ENCODE measurements around the gene RMC1.

DNA sequence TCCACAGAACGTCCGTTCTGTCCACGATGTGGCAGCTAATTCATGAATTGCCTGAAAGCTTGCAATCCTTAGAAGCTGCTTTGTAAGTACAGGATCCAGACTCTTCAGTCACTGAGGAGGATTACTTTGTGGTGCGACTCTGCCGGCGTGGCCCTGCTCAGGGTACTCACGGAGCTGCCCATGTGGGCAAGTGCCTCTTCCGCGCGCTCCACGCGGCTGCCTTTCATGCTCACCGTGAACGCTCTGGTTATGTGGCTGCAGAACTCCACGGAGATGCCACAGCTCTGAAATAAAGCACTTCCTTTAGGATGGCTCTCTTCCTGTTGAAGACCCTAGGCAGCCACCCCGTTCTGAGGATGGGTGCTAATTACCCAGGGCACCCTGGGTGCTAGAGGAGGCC, 31.0 kb downstream of the RMC1 start:
- TF ChIP-seq SUZ12 (IDR thresholded peaks at IDR 0.05) (no peak), FOXK2 (IDR thresholded peaks at IDR 0.05) (no peak), TARDBP (IDR thresholded peaks at IDR 0.05) (no peak), BHLHE40 (IDR thresholded peaks at IDR 0.05; ENCODE audit: borderline replicate concordance) (no peak), ELF4 (IDR thresholded peaks at IDR 0.05) (no peak), FOXM1 (IDR thresholded peaks at IDR 0.05; ENCODE audit: borderline replicate concordance) (no peak), CTBP1 (IDR thresholded peaks at IDR 0.05; ENCODE audit: borderline replicate concordance) (no peak), NFRKB (IDR thresholded peaks at IDR 0.05) (no peak), SP1 (IDR thresholded peaks at IDR 0.05) (no peak), FOXA1 (IDR thresholded peaks at IDR 0.05) (no peak)
- TF ChIP-seq, protein P1, sequence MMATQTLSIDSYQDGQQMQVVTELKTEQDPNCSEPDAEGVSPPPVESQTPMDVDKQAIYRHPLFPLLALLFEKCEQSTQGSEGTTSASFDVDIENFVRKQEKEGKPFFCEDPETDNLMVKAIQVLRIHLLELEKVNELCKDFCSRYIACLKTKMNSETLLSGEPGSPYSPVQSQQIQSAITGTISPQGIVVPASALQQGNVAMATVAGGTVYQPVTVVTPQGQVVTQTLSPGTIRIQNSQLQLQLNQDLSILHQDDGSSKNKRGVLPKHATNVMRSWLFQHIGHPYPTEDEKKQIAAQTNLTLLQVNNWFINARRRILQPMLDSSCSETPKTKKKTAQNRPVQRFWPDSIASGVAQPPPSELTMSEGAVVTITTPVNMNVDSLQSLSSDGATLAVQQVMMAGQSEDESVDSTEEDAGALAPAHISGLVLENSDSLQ (IDR thresholded peaks at IDR 0.05), result no peak
